Transverse colon (tissue), 4 donors: ENCODE data around the gene POU2F3. TPM values are rescaled to one million over a fixed set of nuclear protein-coding genes. Genes with fewer than 3 reads are reported as not detected.

Experiments used
- DNase-seq: peaks from one replicate; pipeline ENCODE4 v3.0.0-alpha.2; 2019
- H3K27ac ChIP-seq, 4 donors: fragments of 200-600 bp; sonication (generic); 2 replicates each; pipeline ENCODE4 v1.5.1; 2016 to 2018; ENCODE audit warnings: inconsistent platforms in 4 of 4
- H3K27me3 ChIP-seq: fragments of 200-600 bp; sonication (generic); 2 replicates; pipeline ENCODE4 v1.5.1; 2017; ENCODE audit warnings: inconsistent platforms
- H3K36me3 ChIP-seq, 4 donors: fragments of 200-600 bp; sonication (generic); 2 replicates each; pipeline ENCODE4 v1.5.1; 2017 to 2019; ENCODE audit warnings: inconsistent platforms in 4 of 4
- H3K4me1 ChIP-seq, 4 donors: fragments of 200-600 bp; sonication (generic); 2 replicates each; pipeline ENCODE4 v1.5.1; 2017 to 2020; ENCODE audit warnings: inconsistent platforms in 4 of 4
- H3K4me3 ChIP-seq, 4 donors: fragments of 200-600 bp; sonication (generic); 1 replicate in 1 of 4; 2 replicates in 3 of 4; pipeline versions ENCODE4 v1.5.1 to v1.6.1; 2017 to 2019; ENCODE audit warnings: inconsistent platforms in 4 of 4
- H3K9me3 ChIP-seq, 2 donors: fragments of 200-600 bp; sonication (generic); 2 replicates each; pipeline ENCODE4 v1.5.1; 2017 to 2019; ENCODE audit warnings: inconsistent platforms in 2 of 2
- CTCF ChIP-seq, 5 experiments: fragments of 200-600 bp in 3 of 5; fragments of 450-650 bp in 2 of 5; sonication (generic) in 3 of 5; IDR thresholded peaks; 1 replicate in 2 of 5; 2 replicates in 3 of 5; pipeline ENCODE4 v1.5.1; 2016 to 2017; ENCODE audit warnings: antibody characterized with exemption in 5 of 5, inconsistent platforms in 3 of 5, mild to moderate bottlenecking in 2 of 5, moderate library complexity in 1 of 5
- EP300 ChIP-seq: sonication (generic); formaldehyde crosslinking; IDR thresholded peaks from one replicate; pipeline ENCODE4 v1.6.1; 2017; ENCODE audit warnings: antibody characterized with exemption, low read depth
- POLR2A ChIP-seq: fragments of 450-650 bp; IDR thresholded peaks from one replicate; pipeline ENCODE4 v1.6.1; 2016; ENCODE audit warnings: antibody characterized with exemption, mild to moderate bottlenecking, moderate library complexity
- POLR2AphosphoS5 ChIP-seq, 3 donors: sonication (generic); formaldehyde crosslinking; IDR thresholded peaks; one replicate each; pipeline ENCODE4 v1.6.1; 2016; ENCODE audit warnings: antibody characterized with exemption in 3 of 3
- WGBS, 2 donors: methylation state at CpG; one replicate each; pipeline ENCODE4 v1.1.5; 2018; ENCODE audit warnings: low coverage in 1 of 2; 5-methylcytosine and 5-hydroxymethylcytosine counted together
- in situ Hi-C, 4 donors: fragments of 200-750 bp; cut with MboI; loops; one replicate each; pipeline versions ENCODE4 v1.15.0 to v1.15.1; 2017; ENCODE audit warnings: low sequenced_read_pairs in 3 of 4, low pct_ligation_motif_present in 1 of 4, low pct_unique_long_range_greater_than_20kb in 1 of 4
- intact Hi-C: fragments of 100-400 bp; cut with DNase I; formaldehyde crosslinking; loops from one replicate; pipeline ENCODE4 v1.15.1; 2023; ENCODE audit warnings: low total_unique reads
- total RNA-seq, 4 donors: library from RNA; depleted of rRNA; stranded (reverse); fragments of >200 nt; gene quantifications; one replicate each; pipeline ENCODE4 v1.1.0, GENCODE V29; 2016

Gene POU2F3
- total RNA-seq, 4 donors from 2014 or later: 1.9 to 2.2 TPM; not detected in 2

GRCh38 chr11:120294096-120294495 lies 54.2 kb downstream of the POU2F3 start:
- no peak for TF ChIP-seq EP300
- TF ChIP-seq POLR2A: no peak
- no peak for TF ChIP-seq POLR2AphosphoS5 (IDR thresholded peaks at IDR 0.05)
- TF ChIP-seq CTCF (IDR thresholded peaks at IDR 0.05): no peak
- intact Hi-C loops: no loop called here
- H3K27me3 ChIP-seq: peaks cover 8% of the 10 kb centered on the region
- in situ Hi-C loops: loop anchor here in 3 of 4 donors (10.0 to 25.0 kb wide), 3 partner anchors 59 to 307 kb away; no protein-coding TSS in a partner anchor
- H3K4me1 ChIP-seq: peaks cover 0 to 8% (median 0%) of the 10 kb centered on the region in 4 donors
- no peak for DNase-seq
- H3K36me3 ChIP-seq: no peaks in the 10 kb centered on the region
- H3K9me3 ChIP-seq: no peaks in the 10 kb centered on the region
- no peak overlapping the region for H3K4me3 ChIP-seq
- 71% methylated on average over 5 of the region's 5 CpGs; no CpG with 5 or more reads in 1 of the 2 donors for WGBS, 2 donors
- no peak overlapping the region for H3K27ac ChIP-seq

DNA sequence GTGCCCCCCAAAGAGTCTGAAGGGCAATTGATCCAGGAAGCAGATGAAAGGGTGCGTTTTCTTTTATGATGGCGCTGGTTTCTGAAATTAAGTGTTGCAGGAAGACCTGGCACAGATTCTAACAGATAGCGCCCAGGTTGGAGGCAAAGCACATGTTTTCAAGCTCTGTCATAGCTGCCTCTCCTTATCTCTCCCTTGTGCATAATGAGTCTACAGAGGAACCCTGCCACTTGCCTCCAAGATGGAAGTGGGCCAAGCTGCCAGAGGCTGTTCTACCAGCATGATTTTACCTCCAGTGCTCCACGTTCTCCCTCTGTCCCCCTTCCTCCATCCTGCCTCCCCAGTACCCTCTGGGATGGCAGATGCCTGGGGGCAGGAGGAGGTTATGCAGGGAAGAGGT lies 55.2 kb downstream of the POU2F3 start:
- H3K27ac ChIP-seq: no peak overlapping the region
- 0 to 30% methylated on average over 1 to 4 of the region's 4 CpGs for WGBS, 2 donors
- intact Hi-C loops: no loop called here

GRCh38 chr11:120296554-120296953 lies 56.6 kb downstream of the POU2F3 start:
- 90 to 94% methylated on average over 2 to 5 of the region's 5 CpGs for WGBS, 2 donors
- Histone ChIP-seq H3K4me1 (peaks cover 0 to 13% (median 1%) of the 10 kb centered on the region in 4 donors), H3K4me3 (no peak overlapping the region), H3K27ac (no peak overlapping the region), H3K36me3 (no peaks in the 10 kb centered on the region), H3K27me3 (peaks cover 8% of the 10 kb centered on the region), H3K9me3 (no peaks in the 10 kb centered on the region)
- intact Hi-C loops: no loop called here
- TF ChIP-seq POLR2AphosphoS5 (IDR thresholded peaks at IDR 0.05): no peak
- no peak for TF ChIP-seq POLR2A
- no peak for TF ChIP-seq CTCF (IDR thresholded peaks at IDR 0.05)
- no peak for TF ChIP-seq EP300
- DNase-seq: no peak
- in situ Hi-C loops: loop anchor here in 3 of 4 donors (5.0 to 25.0 kb wide), 4 partner anchors 62 to 309 kb away; no protein-coding TSS in a partner anchor

More for the DNA sequence above, 55.2 kb downstream of the POU2F3 start:
- DNase-seq: peak; percentile 23
- no peak for TF ChIP-seq POLR2A
- no peak for TF ChIP-seq CTCF (IDR thresholded peaks at IDR 0.05)
- TF ChIP-seq EP300: no peak
- TF ChIP-seq POLR2AphosphoS5 (IDR thresholded peaks at IDR 0.05): no peak
- H3K4me1 ChIP-seq: peaks cover 0 to 11% (median 1%) of the 10 kb centered on the region in 4 donors
- H3K9me3 ChIP-seq: no peaks in the 10 kb centered on the region
- H3K36me3 ChIP-seq: no peaks in the 10 kb centered on the region
- in situ Hi-C loops: loop anchor here in 3 of 4 donors (5.0 to 25.0 kb wide), 4 partner anchors 60 to 308 kb away; no protein-coding TSS in a partner anchor
- peaks cover 8% of the 10 kb centered on the region for H3K27me3 ChIP-seq
- no peak overlapping the region for H3K4me3 ChIP-seq

- peaks cover 0 to 28% (median 8%) of the 10 kb centered on the region in 4 donors for H3K4me1 ChIP-seq
- H3K27ac ChIP-seq: no peak overlapping the region
- 91% methylated on average over 5 of the region's 5 CpGs; no CpG with 5 or more reads in 1 of the 2 donors for WGBS, 2 donors
- no peaks in the 10 kb centered on the region for H3K36me3 ChIP-seq
- in situ Hi-C loops: loop anchor here in 3 of 4 donors (5.0 to 25.0 kb wide), 4 partner anchors 64 to 311 kb away; no protein-coding TSS in a partner anchor
- no peak for TF ChIP-seq CTCF (IDR thresholded peaks at IDR 0.05)
- no peak for TF ChIP-seq POLR2AphosphoS5 (IDR thresholded peaks at IDR 0.05)
- TF ChIP-seq POLR2A: no peak
- TF ChIP-seq EP300: no peak
- intact Hi-C loops: no loop called here
- H3K9me3 ChIP-seq: no peaks in the 10 kb centered on the region
- DNase-seq: no peak
- H3K27me3 ChIP-seq: peaks cover 3% of the 10 kb centered on the region
- H3K4me3 ChIP-seq: no peak overlapping the region
Measured at GRCh38 chr11:120298461-120298860, 58.5 kb downstream of the POU2F3 start.
